GM23338 (cell line): Measurements from ENCODE around the gene RAD51B. TPM values are rescaled to one million over a fixed set of nuclear protein-coding genes. Genes with fewer than 3 reads are reported as not detected.

Experiments
- ATAC-seq: fragments of 200-7000 bp; cut with Tn5 transposase; 3 replicates; pipeline ENCODE4 v1.9.1; 2020
- DNase-seq: peaks from one replicate; pipeline ENCODE4 v3.0.0-alpha.2; 2015; ENCODE audit warnings: low spot score
- H2AFZ ChIP-seq: fragments of 200-600 bp; sonication (generic); 2 replicates; pipeline ENCODE4 v1.8.0; 2016; ENCODE audit warnings: antibody characterized with exemption, mild to moderate bottlenecking, moderate library complexity
- H3F3A ChIP-seq: fragments of 200-600 bp; sonication (generic); replicated peaks from 2 replicates; pipeline ENCODE4 v1.8.0; 2017; ENCODE audit warnings: antibody characterized with exemption, mixed run types, low read depth
- H3K27ac ChIP-seq: fragments of 200-600 bp; sonication (generic); 2 replicates; pipeline ENCODE4 v1.6.1; 2016; ENCODE audit warnings: low read depth
- H3K27me3 ChIP-seq: fragments of 200-600 bp; sonication (generic); 2 replicates; pipeline ENCODE4 v1.8.0; 2016; ENCODE audit warnings: mild to moderate bottlenecking, mixed run types, moderate library complexity; ENCODE audit not compliant: insufficient read depth
- H3K36me3 ChIP-seq: fragments of 200-600 bp; sonication (generic); 2 replicates; pipeline ENCODE4 v1.8.0; 2016; ENCODE audit warnings: mild to moderate bottlenecking; ENCODE audit not compliant: insufficient read depth
- H3K4me1 ChIP-seq: fragments of 200-600 bp; sonication (generic); 2 replicates; pipeline ENCODE4 v1.8.0; 2016; ENCODE audit warnings: mild to moderate bottlenecking, moderate library complexity; ENCODE audit not compliant: insufficient read depth
- H3K4me2 ChIP-seq: fragments of 200-600 bp; sonication (generic); 2 replicates; pipeline ENCODE4 v1.7.1; 2017; ENCODE audit warnings: mixed run types
- H3K4me3 ChIP-seq: fragments of 200-600 bp; sonication (generic); 2 replicates; pipeline ENCODE4 v1.6.1; 2016; ENCODE audit warnings: mixed run types
- H3K79me2 ChIP-seq: fragments of 200-600 bp; sonication (generic); replicated peaks from 2 replicates; pipeline ENCODE4 v1.8.0; 2017; ENCODE audit warnings: mild to moderate bottlenecking; ENCODE audit not compliant: insufficient read depth
- H3K9me2 ChIP-seq: fragments of 200-600 bp; sonication (generic); 2 replicates; pipeline ENCODE4 v1.8.0; 2017; ENCODE audit not compliant: insufficient read depth
- H4K20me1 ChIP-seq: fragments of 200-600 bp; sonication (generic); replicated peaks from 2 replicates; pipeline ENCODE4 v1.8.0; 2017; ENCODE audit warnings: mild to moderate bottlenecking; ENCODE audit not compliant: insufficient read depth
- H3K27ac Mint-ChIP-seq: 2 replicates; pipeline ENCODE4 v1.8.0; 2020; ENCODE audit warnings: inconsistent platforms, mild to moderate bottlenecking, moderate library complexity, mixed read lengths
- H3K27me3 Mint-ChIP-seq: 3 replicates; pipeline ENCODE4 v1.8.0; 2022; ENCODE audit warnings: low read depth, mild to moderate bottlenecking, moderate library complexity, mixed read lengths, inconsistent platforms; ENCODE audit not compliant: insufficient read depth, poor library complexity
- H3K36me3 Mint-ChIP-seq: 3 replicates; pipeline ENCODE4 v1.8.0; 2021; ENCODE audit warnings: low read depth, mild to moderate bottlenecking, inconsistent platforms, moderate library complexity, mixed read lengths
- H3K4me1 Mint-ChIP-seq: 3 replicates; pipeline ENCODE4 v1.8.0; 2020; ENCODE audit warnings: mild to moderate bottlenecking, inconsistent platforms, mixed read lengths
- H3K4me3 Mint-ChIP-seq: 3 replicates; pipeline ENCODE4 v1.8.0; 2021; ENCODE audit warnings: moderate library complexity, mild to moderate bottlenecking, inconsistent platforms, mixed read lengths
- H3K9me3 Mint-ChIP-seq: 3 replicates; pipeline ENCODE4 v1.8.0; 2020; ENCODE audit warnings: moderate library complexity, mild to moderate bottlenecking, inconsistent platforms, mixed read lengths
- EZH2 ChIP-seq: fragments of 200-600 bp; sonication (generic); IDR thresholded peaks from one replicate; pipeline ENCODE4 v1.8.0; 2017; ENCODE audit warnings: antibody characterized with exemption, mild to moderate bottlenecking, low read depth; ENCODE audit not compliant: unreplicated experiment
- JUNB ChIP-seq: IDR thresholded peaks from one replicate; pipeline ENCODE4 v1.6.1; 2016; ENCODE audit warnings: antibody characterized with exemption; ENCODE audit not compliant: unreplicated experiment
- NANOG ChIP-seq: IDR thresholded peaks from 2 replicates; pipeline ENCODE4 v1.6.1; 2016; ENCODE audit warnings: antibody characterized with exemption, borderline replicate concordance
- POLR2AphosphoS5 ChIP-seq: IDR thresholded peaks from 2 replicates; pipeline ENCODE4 v1.6.1; 2016; ENCODE audit warnings: antibody characterized with exemption, low read depth
- STAT1 ChIP-seq: IDR thresholded peaks from one replicate; pipeline ENCODE4 v1.6.1; 2016; ENCODE audit warnings: antibody characterized with exemption; ENCODE audit not compliant: unreplicated experiment
- ZNF114 ChIP-seq: fragments of 250-450 bp; sonication (Bioruptor Pico); IDR thresholded peaks from 2 replicates; pipeline ENCODE4 v1.5.0; 2020; ENCODE audit warnings: mild to moderate bottlenecking, moderate library complexity
- ZNF331 ChIP-seq: fragments of 250-450 bp; sonication (Bioruptor Pico); IDR thresholded peaks from 2 replicates; pipeline ENCODE4 v1.5.0; 2020; ENCODE audit warnings: low read depth, mild to moderate bottlenecking, moderate library complexity
- polyA plus RNA-seq: library from polyadenylated mRNA; unstranded; fragments of >200 nt; fragmentation: Nextera tagmentation; extraction: Ambion mirVana; gene quantifications from 2 replicates; pipeline ENCODE4 v1.2.1, GENCODE V29; 2016
- total RNA-seq: library from RNA; depleted of rRNA; stranded (reverse); fragments of >200 nt; shearing (Covaris generic); gene quantifications from 2 replicates; pipeline ENCODE4 v1.2.3, GENCODE V29; 2014
- TF ChIP-seq, protein P1 (sequence below), 2 experiments: fragments of 200-600 bp in 1 of 2; sonication (generic) in 1 of 2; conservative IDR thresholded peaks; 2 replicates each; pipeline versions ENCODE4 v1.5.1 to v1.6.1; 2016 to 2017; ENCODE audit warnings: antibody characterized with exemption in 2 of 2, low read depth in 2 of 2, mild to moderate bottlenecking in 2 of 2, moderate library complexity in 1 of 2
- TF ChIP-seq, protein P2 (sequence below): IDR thresholded peaks from one replicate; pipeline ENCODE4 v1.6.1; 2018; ENCODE audit warnings: antibody characterized with exemption; ENCODE audit not compliant: unreplicated experiment

The RAD51B gene
- total and polyA plus RNA-seq, 2 experiments from 2014 or later = 15.7 to 29.1 TPM

DNA sequence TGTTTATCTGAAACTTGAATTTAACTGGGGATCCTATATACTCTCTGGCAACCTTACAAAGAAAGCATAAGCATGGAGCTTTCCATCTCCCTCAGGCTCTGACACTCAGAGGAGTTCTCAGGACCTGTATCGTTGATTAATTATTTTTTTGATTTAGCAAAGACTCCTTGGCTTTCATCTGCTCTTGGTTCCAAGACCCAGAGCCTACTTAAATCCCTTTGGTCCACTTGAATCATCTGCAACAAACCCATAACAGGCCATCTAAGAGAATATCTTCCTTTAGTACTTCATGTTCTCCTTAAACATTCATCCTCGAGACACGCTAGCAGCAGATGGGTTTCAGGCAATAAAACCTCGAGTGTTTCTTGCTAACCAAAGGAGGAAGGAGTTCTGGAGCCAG lies 887.9 kb downstream of the RAD51B start:
- H3K27me3 Mint-ChIP-seq = peaks cover 3% of the 10 kb centered on the region
- TF ChIP-seq STAT1 (no peak), NANOG (no peak), ZNF114 (CRISPR knock-in tag) (no peak)
- no peak for DNase-seq
- Histone ChIP-seq H3K36me3 (no peaks in the 10 kb centered on the region), H3K9me2 (peaks cover 19% of the 10 kb centered on the region), H3K27ac (no peak overlapping the region), H3K79me2 (no peaks in the 10 kb centered on the region), H3K4me3 (no peak overlapping the region), H3K4me2 (no peak overlapping the region), H4K20me1 (no peaks in the 10 kb centered on the region), H3K27me3 (no peaks in the 10 kb centered on the region), H3K4me1 (no peaks in the 10 kb centered on the region), H3F3A (no peaks in the 10 kb centered on the region), H2AFZ (no peak overlapping the region)
- no peaks in the 10 kb centered on the region; the same call in 2 of the 3 replicates for H3K4me1 Mint-ChIP-seq
- no peak for ATAC-seq
- H3K27ac Mint-ChIP-seq = no peak overlapping the region
- H3K4me3 Mint-ChIP-seq = no peak overlapping the region
- no peaks in the 10 kb centered on the region for H3K9me3 Mint-ChIP-seq
- no peaks in the 10 kb centered on the region for H3K36me3 Mint-ChIP-seq

DNA sequence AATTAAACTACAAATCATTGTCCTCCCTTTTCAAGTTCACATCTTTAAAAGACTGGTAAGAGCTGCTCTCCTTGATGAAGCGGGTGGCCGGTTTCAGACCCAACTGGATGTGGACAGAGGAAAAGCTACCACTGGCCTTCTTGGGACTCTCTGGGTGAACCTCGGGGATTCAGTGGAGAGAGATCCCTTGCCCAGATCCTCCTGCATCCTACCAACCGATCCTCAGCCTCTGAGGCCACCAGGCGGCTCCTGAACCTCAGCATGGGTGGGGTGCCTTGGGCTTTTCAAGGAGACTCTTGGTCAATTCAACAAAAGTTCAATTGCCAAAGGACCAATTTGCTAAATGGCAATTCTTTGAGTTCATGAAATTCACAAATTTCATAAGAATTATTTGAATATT lies 888.8 kb downstream of the RAD51B start:
- Histone ChIP-seq H2AFZ (no peak overlapping the region), H4K20me1 (no peaks in the 10 kb centered on the region), H3K4me2 (no peak overlapping the region), H3K4me1 (no peaks in the 10 kb centered on the region), H3K27me3 (no peaks in the 10 kb centered on the region), H3F3A (no peaks in the 10 kb centered on the region), H3K4me3 (no peak overlapping the region), H3K36me3 (no peaks in the 10 kb centered on the region), H3K79me2 (no peaks in the 10 kb centered on the region), H3K27ac (no peak overlapping the region), H3K9me2 (peaks cover 19% of the 10 kb centered on the region)
- Mint-ChIP-seq H3K36me3 (no peaks in the 10 kb centered on the region), H3K9me3 (no peaks in the 10 kb centered on the region), H3K4me1 (no peaks in the 10 kb centered on the region), H3K4me3 (no peak overlapping the region), H3K27me3 (peaks cover 3% of the 10 kb centered on the region), H3K27ac (no peak overlapping the region)
- DNase-seq (no peak), ATAC-seq (no peak)
- TF ChIP-seq ZNF331 (CRISPR knock-in tag) = no peak
- no peak for TF ChIP-seq EZH2
- TF ChIP-seq, protein P1, sequence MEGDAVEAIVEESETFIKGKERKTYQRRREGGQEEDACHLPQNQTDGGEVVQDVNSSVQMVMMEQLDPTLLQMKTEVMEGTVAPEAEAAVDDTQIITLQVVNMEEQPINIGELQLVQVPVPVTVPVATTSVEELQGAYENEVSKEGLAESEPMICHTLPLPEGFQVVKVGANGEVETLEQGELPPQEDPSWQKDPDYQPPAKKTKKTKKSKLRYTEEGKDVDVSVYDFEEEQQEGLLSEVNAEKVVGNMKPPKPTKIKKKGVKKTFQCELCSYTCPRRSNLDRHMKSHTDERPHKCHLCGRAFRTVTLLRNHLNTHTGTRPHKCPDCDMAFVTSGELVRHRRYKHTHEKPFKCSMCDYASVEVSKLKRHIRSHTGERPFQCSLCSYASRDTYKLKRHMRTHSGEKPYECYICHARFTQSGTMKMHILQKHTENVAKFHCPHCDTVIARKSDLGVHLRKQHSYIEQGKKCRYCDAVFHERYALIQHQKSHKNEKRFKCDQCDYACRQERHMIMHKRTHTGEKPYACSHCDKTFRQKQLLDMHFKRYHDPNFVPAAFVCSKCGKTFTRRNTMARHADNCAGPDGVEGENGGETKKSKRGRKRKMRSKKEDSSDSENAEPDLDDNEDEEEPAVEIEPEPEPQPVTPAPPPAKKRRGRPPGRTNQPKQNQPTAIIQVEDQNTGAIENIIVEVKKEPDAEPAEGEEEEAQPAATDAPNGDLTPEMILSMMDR (conservative IDR thresholded peaks at IDR 0.05; ENCODE audit: low read depth in 2 of 2) = peak in 1 of 2 experiments; percentile 23; a peak in 1 of 4 replicates
- TF ChIP-seq POLR2AphosphoS5 = no peak
- TF ChIP-seq JUNB = no peak

DNA sequence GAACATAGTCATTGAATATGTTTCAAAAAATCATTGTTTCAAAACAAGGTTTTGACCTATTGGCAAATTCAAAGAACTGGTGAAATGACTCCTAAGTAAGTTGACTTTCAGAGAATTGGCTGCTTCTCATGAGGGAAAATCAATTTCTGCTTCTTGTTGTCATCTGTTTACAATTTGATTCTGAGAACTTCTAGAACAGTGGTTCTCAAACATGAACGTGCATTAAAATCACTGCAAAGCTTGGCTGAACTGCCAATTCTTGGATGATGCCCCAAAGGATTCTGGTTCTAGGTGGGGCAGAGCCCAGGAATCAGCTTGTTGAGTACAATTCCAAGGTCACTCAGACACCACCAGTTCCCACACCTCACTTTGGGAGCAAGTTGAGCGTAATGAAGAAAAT lies 889.4 kb downstream of the RAD51B start:
- no peaks in the 10 kb centered on the region for H3K36me3 ChIP-seq
- peaks cover 19% of the 10 kb centered on the region for H3K9me2 ChIP-seq
- ATAC-seq (no peak), DNase-seq (no peak)
- no peaks in the 10 kb centered on the region for H3K79me2 ChIP-seq
- no peaks in the 10 kb centered on the region for H3F3A ChIP-seq
- H3K4me2 ChIP-seq = no peak overlapping the region
- Mint-ChIP-seq H3K4me1 (no peaks in the 10 kb centered on the region), H3K27me3 (peaks cover 3% of the 10 kb centered on the region), H3K36me3 (no peaks in the 10 kb centered on the region), H3K27ac (no peak overlapping the region), H3K9me3 (no peaks in the 10 kb centered on the region), H3K4me3 (no peak overlapping the region)
- no peaks in the 10 kb centered on the region for H3K4me1 ChIP-seq
- H4K20me1 ChIP-seq = no peaks in the 10 kb centered on the region
- H3K27me3 ChIP-seq = no peaks in the 10 kb centered on the region
- no peak overlapping the region for H2AFZ ChIP-seq
- H3K4me3 ChIP-seq = no peak overlapping the region
- no peak overlapping the region for H3K27ac ChIP-seq
- TF ChIP-seq, protein P2, sequence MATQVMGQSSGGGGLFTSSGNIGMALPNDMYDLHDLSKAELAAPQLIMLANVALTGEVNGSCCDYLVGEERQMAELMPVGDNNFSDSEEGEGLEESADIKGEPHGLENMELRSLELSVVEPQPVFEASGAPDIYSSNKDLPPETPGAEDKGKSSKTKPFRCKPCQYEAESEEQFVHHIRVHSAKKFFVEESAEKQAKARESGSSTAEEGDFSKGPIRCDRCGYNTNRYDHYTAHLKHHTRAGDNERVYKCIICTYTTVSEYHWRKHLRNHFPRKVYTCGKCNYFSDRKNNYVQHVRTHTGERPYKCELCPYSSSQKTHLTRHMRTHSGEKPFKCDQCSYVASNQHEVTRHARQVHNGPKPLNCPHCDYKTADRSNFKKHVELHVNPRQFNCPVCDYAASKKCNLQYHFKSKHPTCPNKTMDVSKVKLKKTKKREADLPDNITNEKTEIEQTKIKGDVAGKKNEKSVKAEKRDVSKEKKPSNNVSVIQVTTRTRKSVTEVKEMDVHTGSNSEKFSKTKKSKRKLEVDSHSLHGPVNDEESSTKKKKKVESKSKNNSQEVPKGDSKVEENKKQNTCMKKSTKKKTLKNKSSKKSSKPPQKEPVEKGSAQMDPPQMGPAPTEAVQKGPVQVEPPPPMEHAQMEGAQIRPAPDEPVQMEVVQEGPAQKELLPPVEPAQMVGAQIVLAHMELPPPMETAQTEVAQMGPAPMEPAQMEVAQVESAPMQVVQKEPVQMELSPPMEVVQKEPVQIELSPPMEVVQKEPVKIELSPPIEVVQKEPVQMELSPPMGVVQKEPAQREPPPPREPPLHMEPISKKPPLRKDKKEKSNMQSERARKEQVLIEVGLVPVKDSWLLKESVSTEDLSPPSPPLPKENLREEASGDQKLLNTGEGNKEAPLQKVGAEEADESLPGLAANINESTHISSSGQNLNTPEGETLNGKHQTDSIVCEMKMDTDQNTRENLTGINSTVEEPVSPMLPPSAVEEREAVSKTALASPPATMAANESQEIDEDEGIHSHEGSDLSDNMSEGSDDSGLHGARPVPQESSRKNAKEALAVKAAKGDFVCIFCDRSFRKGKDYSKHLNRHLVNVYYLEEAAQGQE = no peak
- TF ChIP-seq EZH2 = no peak
- TF ChIP-seq STAT1 = no peak
